Keratinocyte (primary cell): ENCODE measurements around the gene MSI2. TPM values are rescaled to one million over a fixed set of nuclear protein-coding genes. Genes with fewer than 3 reads are reported as not detected.

Experiments used
- DNase-seq: peaks from one replicate; pipeline ENCODE4 v3.0.0-alpha.2; 2011; ENCODE audit warnings: low read depth, missing footprints, low spot score
- FAIRE-seq: peaks from 2 replicates; lab custom pipeline; 2011; peaks lifted over from hg19 to GRCh38; lab: Jason Lieb, UNC
- H2AFZ ChIP-seq: 2 replicates; pipeline ENCODE4 v1.6.0; 2012; ENCODE audit warnings: low read length, control low read depth, inconsistent platforms; ENCODE audit not compliant: control insufficient read depth
- H3K27ac ChIP-seq: 2 replicates; pipeline ENCODE4 v1.5.1; 2011; ENCODE audit warnings: low read length; ENCODE audit not compliant: control insufficient read depth, insufficient read depth
- H3K27me3 ChIP-seq: 3 replicates; pipeline ENCODE4 v1.6.0; 2011; ENCODE audit warnings: low read length; ENCODE audit not compliant: control insufficient read depth, insufficient read depth; ENCODE audit errors: extremely low read depth
- H3K36me3 ChIP-seq, 2 experiments: 2 replicates in 1 of 2; 3 replicates in 1 of 2; pipeline ENCODE4 v1.5.1; 2011; ENCODE audit warnings: low read length in 2 of 2, mild to moderate bottlenecking in 1 of 2; ENCODE audit not compliant: control insufficient read depth in 2 of 2, insufficient read depth in 2 of 2; ENCODE audit errors: extremely low read depth in 1 of 2
- H3K4me1 ChIP-seq: 3 replicates; pipeline ENCODE4 v1.5.1; 2011; ENCODE audit warnings: low read length; ENCODE audit not compliant: control insufficient read depth, insufficient read depth; ENCODE audit errors: extremely low read depth
- H3K4me2 ChIP-seq: 3 replicates; pipeline ENCODE4 v1.6.0; 2011; ENCODE audit warnings: low read depth, low read length; ENCODE audit not compliant: control insufficient read depth, insufficient read depth; ENCODE audit errors: extremely low read depth
- H3K4me3 ChIP-seq, 3 experiments: fragments of 200-600 bp in 1 of 3; sonication (generic) in 1 of 3; 2 replicates in 2 of 3; 3 replicates in 1 of 3; pipeline ENCODE4 v1.5.1; 2011 to 2016; ENCODE audit warnings: low read length in 3 of 3, mild to moderate bottlenecking in 3 of 3, control low read depth in 2 of 3, inconsistent platforms in 1 of 3, low read depth in 1 of 3, mixed read lengths in 1 of 3, mixed run types in 1 of 3, moderate library complexity in 1 of 3; ENCODE audit not compliant: control insufficient read depth in 2 of 3, insufficient read depth in 2 of 3; ENCODE audit errors: extremely low read depth in 1 of 3
- H3K79me2 ChIP-seq: 2 replicates; pipeline ENCODE4 v1.6.0; 2012; ENCODE audit warnings: low read length; ENCODE audit not compliant: control insufficient read depth, insufficient read depth
- H3K9ac ChIP-seq: 3 replicates; pipeline ENCODE4 v1.6.0; 2011; ENCODE audit warnings: low read length; ENCODE audit not compliant: control insufficient read depth, insufficient read depth; ENCODE audit errors: extremely low read depth
- H3K9me1 ChIP-seq: 3 replicates; pipeline ENCODE4 v1.6.0; 2011; ENCODE audit warnings: low read length; ENCODE audit not compliant: control insufficient read depth, insufficient read depth; ENCODE audit errors: extremely low read depth
- H3K9me3 ChIP-seq: 2 replicates; pipeline ENCODE4 v1.5.1; 2012; ENCODE audit warnings: low read depth, low read length; ENCODE audit not compliant: control insufficient read depth
- H4K20me1 ChIP-seq: 3 replicates; pipeline ENCODE4 v1.6.0; 2011; ENCODE audit warnings: low read length; ENCODE audit not compliant: control insufficient read depth, insufficient read depth; ENCODE audit errors: extremely low read depth
- EZH2 ChIP-seq: IDR thresholded peaks from one replicate; pipeline ENCODE4 v1.6.1; 2012; ENCODE audit warnings: inconsistent platforms, mild to moderate bottlenecking, low read length, moderate library complexity
- dilution Hi-C: fragments of 300-500 bp; cut with MboI; formaldehyde crosslinking; loops from one replicate; pipeline ENCODE4 v1.7.0; 2020; ENCODE audit warnings: low sequenced_read_pairs; ENCODE audit not compliant: extremely low pct_ligation_motif_present
- polyA plus RNA-seq, 5 experiments: library from polyadenylated mRNA; depleted of rRNA in 3 of 5; stranded (reverse) in 3 of 5; stranded (forward) in 1 of 5; unstranded in 1 of 5; fragments of >200 nt; gene quantifications; 1 replicate in 1 of 5; 2 replicates in 3 of 5; 3 replicates in 1 of 5; pipeline versions ENCODE4 v1.2.1 to v1.2.3, GENCODE V29; 2011 to 2012; ENCODE audit warnings: missing spikeins in 2 of 5, low read depth in 1 of 5, low replicate concordance in 1 of 5
- TF ChIP-seq, protein P1 (sequence below), 3 experiments: IDR thresholded peaks in 1 of 3; conservative IDR thresholded peaks in 1 of 3; optimal IDR thresholded peaks in 1 of 3; 2 replicates in 2 of 3; 3 replicates in 1 of 3; pipeline versions ENCODE3 to v1.5.1; 2011; ENCODE audit warnings: low read length in 3 of 3, mild to moderate bottlenecking in 3 of 3, moderate library complexity in 2 of 3, control low read depth in 1 of 3, inconsistent platforms in 1 of 3; ENCODE audit not compliant: insufficient read depth in 2 of 3; ENCODE audit errors: extremely low read depth in 1 of 3

MSI2 gene
- polyA plus RNA-seq, 1 donor (not counting 4 experiments of a cell fraction or from before 2014, with no cell fraction given): 22.3 TPM

DNA sequence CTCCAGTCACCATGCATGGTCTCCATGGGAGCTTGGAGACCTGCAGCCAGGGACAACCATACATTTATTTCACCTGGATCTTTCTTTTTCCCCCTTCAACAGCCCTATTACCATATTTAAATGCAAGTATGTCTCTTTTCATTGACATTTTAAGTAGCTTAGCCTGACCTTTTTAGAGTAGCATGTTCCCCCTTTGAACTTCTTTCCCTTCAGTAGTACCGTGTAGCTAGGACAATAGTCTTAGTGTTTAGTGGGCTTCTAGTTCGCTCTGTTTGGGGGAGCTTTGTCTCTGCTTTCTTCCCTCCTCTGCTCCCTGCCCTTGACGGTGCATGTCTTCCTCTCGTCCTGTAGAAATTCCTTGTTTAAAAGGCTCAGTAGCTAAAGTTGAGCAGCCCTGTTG lies 394.2 kb downstream of the MSI2 start:
- H3K27me3 ChIP-seq: no peaks in the 10 kb centered on the region
- H3K4me3 ChIP-seq: no peak overlapping the region
- peaks cover 0 to 2% of the 10 kb centered on the region in 2 experiments for H3K36me3 ChIP-seq
- H3K9me1 ChIP-seq: no peaks in the 10 kb centered on the region
- H3K79me2 ChIP-seq: no peaks in the 10 kb centered on the region
- H3K9me3 ChIP-seq: no peaks in the 10 kb centered on the region
- no peak overlapping the region for H2AFZ ChIP-seq
- FAIRE-seq (no peak), DNase-seq (no peak)
- TF ChIP-seq, protein P1, sequence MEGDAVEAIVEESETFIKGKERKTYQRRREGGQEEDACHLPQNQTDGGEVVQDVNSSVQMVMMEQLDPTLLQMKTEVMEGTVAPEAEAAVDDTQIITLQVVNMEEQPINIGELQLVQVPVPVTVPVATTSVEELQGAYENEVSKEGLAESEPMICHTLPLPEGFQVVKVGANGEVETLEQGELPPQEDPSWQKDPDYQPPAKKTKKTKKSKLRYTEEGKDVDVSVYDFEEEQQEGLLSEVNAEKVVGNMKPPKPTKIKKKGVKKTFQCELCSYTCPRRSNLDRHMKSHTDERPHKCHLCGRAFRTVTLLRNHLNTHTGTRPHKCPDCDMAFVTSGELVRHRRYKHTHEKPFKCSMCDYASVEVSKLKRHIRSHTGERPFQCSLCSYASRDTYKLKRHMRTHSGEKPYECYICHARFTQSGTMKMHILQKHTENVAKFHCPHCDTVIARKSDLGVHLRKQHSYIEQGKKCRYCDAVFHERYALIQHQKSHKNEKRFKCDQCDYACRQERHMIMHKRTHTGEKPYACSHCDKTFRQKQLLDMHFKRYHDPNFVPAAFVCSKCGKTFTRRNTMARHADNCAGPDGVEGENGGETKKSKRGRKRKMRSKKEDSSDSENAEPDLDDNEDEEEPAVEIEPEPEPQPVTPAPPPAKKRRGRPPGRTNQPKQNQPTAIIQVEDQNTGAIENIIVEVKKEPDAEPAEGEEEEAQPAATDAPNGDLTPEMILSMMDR (optimal IDR thresholded peaks at IDR 0.05 in 1 of 3, IDR thresholded peaks at IDR 0.05 in 1 of 3, conservative IDR thresholded peaks at IDR 0.05 in 1 of 3; ENCODE audit: extremely low read depth in 1 of 3, insufficient read depth in 2 of 3, low read length in 3 of 3): no peak
- no peak for TF ChIP-seq EZH2
- H3K27ac ChIP-seq: no peak overlapping the region
- H3K4me2 ChIP-seq: no peak overlapping the region
- H4K20me1 ChIP-seq: no peaks in the 10 kb centered on the region
- dilution Hi-C loops: no loop called here
- H3K9ac ChIP-seq: no peak overlapping the region
- H3K4me1 ChIP-seq: peaks cover 5% of the 10 kb centered on the region

DNA sequence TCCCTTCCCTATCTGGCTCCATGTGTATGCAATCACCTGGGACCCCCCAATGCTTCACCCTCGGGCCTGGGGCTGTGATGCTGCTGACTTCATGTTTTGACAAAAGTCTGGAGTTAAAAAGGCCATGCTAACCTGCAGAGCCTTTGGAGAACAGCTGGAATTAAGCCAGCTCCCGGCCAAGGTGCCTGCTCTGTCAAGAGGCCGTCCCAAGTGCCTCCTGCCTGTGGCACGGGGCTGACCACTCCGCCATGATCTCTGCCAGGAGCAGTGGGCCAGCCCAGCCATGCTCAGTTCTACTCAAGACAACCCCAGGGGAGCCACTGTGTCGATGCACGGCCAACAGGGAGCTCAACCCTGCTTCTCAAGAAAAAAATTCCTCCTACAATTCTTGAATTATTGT lies 395.1 kb downstream of the MSI2 start:
- Histone ChIP-seq H2AFZ (no peak overlapping the region), H3K9ac (no peak overlapping the region), H3K27ac (no peak overlapping the region), H4K20me1 (no peaks in the 10 kb centered on the region), H3K27me3 (no peaks in the 10 kb centered on the region), H3K9me3 (no peaks in the 10 kb centered on the region), H3K4me1 (peaks cover 5% of the 10 kb centered on the region), H3K9me1 (no peaks in the 10 kb centered on the region), H3K36me3 (peaks cover 0 to 2% of the 10 kb centered on the region in 2 experiments), H3K79me2 (no peaks in the 10 kb centered on the region), H3K4me3 (no peak overlapping the region), H3K4me2 (no peak overlapping the region)
- DNase-seq: no peak
- FAIRE-seq: no peak
- dilution Hi-C loops: no loop called here
- TF ChIP-seq, protein P1 (optimal IDR thresholded peaks at IDR 0.05 in 1 of 3, IDR thresholded peaks at IDR 0.05 in 1 of 3, conservative IDR thresholded peaks at IDR 0.05 in 1 of 3; ENCODE audit: extremely low read depth in 1 of 3, insufficient read depth in 2 of 3, low read length in 3 of 3): no peak
- no peak for TF ChIP-seq EZH2
